HG03571 (cell line): ENCODE results near the gene PILRA.

Source experiments
- ATAC-seq: cut with Tn5 transposase; IDR thresholded peaks from one replicate; pipeline ENCODE4 v1.9.1; 2021; ENCODE audit not compliant: unreplicated experiment

PILRA gene

GRCh38 chr7:100407285-100408180, 34.2 kb downstream of the PILRA start:
- no peak for ATAC-seq

- no peak for ATAC-seq
Measured at GRCh38 chr7:100411101-100411500, 37.8 kb downstream of the PILRA start.

- no peak for ATAC-seq
Measured at GRCh38 chr7:100413346-100413745, 40.1 kb downstream of the PILRA start.

- ATAC-seq: no peak
Measured at GRCh38 chr7:100413889-100414288, 40.6 kb downstream of the PILRA start.

GRCh38 chr7:100415448-100415847, 42.2 kb downstream of the PILRA start:
- no peak for ATAC-seq

DNA sequence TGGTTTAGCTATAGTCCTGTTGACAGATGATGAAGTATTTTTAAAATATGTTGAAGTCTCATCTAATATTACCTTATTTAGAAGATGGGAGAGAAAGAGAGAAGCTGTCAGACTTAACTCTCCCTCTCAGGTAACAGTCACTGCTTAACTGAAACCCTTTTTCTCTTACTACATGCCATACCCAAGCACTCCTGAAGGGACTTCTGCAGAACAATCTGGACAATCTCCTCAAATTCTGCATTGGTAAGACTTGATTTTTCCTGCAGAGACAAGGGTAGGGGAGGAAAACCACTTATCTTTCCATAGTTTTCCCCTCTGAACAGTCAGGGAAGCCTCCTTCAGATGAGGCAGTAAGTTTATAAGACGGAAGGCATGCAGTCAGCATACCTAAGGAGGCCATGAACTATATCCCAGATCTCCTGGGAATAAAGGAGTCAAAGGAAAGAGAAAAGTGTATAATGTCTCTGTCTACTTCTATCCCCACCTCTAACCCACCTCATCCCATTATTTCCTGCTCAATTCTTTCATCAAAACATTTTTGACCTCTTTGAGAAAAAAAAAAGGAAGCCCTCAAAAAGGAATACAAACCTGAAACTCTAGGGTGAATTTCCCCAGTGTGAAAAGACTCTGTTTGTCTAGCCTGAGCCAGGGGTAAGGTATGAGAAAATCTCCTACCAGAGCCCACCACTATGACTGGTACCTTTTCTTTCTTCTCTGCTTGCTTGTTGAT, 45.8 kb downstream of the PILRA start:
- ATAC-seq: no peak

GRCh38 chr7:100419660-100420226, 46.5 kb downstream of the PILRA start:
- no peak for ATAC-seq

DNA sequence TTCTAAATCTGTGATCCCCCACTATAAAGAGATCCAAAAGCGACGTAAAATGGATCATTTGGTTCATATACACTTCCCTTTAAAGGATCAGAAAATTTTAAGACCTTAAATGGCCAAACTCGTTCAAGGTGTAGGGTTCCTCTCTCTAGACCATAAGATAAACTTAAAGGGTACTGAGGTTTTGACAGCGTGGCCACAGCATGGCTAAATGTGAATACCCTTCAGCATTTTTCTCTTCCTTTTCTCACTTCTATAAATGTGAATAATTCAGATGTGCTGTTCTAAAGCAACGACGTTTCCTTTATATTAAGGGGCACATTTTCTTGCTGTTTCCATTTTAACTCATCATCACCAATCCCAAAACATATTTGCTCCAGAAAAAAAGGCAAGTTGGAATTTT, 50.0 kb downstream of the PILRA start:
- no peak for ATAC-seq

DNA sequence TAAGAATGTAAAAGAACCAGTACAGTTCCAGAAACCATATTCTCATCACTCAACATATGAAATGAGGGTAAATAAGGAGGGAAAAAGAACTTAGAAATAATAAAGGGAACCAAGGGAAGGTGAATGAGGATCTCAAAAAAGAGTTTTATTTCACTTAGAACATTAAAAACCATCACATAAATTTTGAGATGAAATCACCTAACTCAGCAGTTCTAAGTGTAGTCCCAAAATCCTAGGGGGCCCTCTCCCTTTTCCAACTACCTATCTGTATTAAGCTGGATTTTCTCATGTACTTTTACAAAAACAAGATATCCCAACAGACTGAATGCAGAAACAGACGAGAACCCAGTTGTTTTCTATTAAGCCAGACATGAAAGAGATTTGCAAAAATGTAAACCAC, 52.1 kb downstream of the PILRA start:
- no peak for ATAC-seq

- ATAC-seq: no peak
Measured at GRCh38 chr7:100426516-100426915, 53.2 kb downstream of the PILRA start.

DNA sequence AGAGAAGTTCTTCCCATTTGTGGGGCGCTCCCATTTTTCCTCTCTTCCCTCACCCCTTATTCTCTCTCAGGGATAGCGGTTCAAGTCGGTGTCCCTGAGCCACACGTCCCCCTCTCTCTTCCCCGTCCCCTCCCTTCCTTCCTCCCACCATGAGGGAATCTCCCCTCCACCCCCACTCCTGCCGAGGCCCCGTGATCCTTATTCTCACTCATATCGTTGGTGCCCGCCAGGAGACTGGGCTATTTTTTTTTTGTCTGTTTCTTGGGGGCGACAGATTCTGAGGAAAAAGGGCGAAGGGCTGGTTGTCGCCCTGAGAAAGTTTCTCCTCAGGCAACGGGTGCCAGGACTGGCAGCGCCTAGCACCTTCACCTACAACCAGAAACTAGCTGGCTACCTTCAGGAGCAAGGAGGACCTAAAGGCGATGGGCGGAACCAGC, 54.5 kb downstream of the PILRA start:
- no peak for ATAC-seq

DNA sequence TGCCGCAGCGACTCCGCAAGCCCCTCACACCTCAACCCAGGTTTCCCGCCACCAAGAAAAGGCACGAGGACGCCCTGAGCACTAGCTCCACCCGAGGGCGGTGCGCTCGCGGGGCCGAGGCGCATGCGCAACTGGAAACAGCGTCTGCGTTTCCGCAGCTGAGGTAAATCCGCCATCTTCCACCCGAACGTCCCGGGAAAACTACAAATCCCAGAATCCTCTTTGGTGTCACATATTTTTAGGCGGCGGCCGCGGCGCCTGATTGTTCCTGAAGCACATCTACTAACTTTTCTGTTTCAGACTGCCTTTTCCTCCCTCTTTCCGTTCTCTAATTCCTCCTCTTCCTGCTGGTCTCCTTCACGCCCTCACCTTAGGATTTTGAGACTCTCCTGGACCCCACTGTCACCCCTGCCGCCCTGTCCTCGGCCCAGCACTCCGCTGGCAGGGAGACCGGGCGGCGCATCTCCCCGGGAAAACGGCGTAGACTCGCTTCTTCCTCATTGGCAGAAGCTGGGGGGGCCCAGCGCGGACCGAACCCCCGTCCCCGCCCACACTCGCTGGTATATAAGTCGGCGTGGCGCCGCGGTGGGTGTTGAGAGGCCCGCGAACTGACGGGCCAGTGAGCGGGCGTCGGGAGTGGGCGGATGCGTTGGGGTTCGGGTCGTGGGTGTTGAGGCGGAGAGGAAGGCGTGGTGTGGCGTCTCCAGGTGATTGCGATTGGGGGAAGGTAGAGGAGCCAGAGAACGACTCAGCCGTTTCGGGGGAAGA, 55.1 kb downstream of the PILRA start, which contains the start of gene ZCWPW1:
Gene ZCWPW1, minus strand, starts transcription at position 505 of the 768 bp plus-strand sequence. CDS start 8,054 bp downstream, outside the sequence.
- peak; percentile 45 for ATAC-seq

DNA sequence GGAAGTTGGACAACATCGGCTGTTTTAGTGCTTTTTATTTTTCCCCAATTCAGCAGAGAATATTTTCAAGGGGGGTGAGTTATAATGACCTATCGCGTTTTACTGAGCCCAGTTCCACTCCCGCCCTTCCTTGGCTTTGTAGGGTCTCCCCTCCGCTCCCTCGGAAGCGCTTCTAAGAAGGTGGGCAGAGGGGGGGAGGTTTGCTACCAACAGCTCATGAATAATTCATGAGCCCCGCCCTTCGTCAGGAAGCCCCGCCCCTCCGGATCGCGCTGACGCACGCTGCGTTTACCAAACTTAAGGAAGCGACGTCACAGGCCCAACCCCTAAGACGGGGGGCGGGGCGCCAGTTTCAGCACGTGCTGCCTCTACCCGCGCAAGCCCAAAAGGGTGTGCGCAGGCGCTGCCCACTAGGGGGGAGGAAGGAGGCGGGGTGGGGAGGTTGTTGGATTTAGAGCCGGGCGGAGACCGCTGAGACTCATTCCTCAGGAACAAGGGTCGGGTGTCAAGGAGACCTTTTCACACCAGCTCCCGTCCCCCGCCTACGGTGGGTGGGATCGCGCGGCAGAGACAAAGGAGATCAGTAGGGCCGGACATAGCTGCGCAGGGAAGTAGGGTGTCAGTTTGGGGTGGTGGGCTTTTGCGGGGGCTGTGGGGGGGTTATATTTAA, 55.8 kb downstream of the PILRA start:
- ATAC-seq: peak; percentile 29

DNA sequence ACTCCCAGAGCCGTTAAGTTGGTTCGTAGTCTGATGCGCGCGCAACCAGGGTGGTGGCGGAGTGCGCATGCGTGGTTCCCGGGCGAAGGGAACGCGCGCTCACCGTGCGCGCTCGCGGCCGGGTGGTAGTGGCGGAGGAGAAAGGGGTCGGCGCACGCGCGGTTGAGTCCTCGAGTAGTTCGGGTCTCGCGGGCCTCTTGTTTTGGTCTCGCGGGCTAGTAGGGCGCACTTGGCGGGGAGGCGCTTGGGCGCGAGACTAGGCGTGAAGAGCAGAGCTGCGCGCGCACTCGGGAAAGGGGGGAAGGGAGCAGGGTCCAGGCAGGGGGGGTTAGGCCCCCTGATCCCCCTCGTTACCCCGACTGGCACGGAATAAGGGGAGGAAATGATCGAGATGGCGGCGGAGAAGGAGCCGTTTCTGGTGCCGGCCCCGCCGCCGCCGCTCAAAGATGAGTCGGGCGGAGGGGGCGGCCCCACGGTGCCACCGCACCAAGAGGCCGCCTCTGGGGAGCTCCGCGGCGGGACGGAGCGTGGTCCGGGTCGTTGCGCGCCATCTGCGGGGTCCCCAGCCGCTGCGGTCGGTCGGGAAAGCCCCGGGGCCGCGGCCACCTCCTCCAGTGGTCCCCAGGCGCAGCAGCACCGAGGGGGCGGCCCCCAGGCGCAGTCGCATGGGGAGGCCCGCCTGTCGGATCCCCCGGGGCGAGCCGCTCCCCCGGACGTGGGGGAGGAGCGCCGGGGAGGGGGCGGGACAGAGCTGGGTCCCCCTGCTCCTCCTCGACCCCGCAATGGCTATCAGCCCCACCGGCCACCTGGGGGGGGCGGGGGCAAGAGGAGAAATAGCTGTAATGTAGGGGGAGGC, 56.6 kb downstream of the PILRA start, which contains the start of gene MEPCE:
Gene MEPCE, plus strand, starts transcription at position 195 of the 856 bp plus-strand sequence. Its CDS starts 188 bp downstream, at position 383.
- no peak for ATAC-seq

DNA sequence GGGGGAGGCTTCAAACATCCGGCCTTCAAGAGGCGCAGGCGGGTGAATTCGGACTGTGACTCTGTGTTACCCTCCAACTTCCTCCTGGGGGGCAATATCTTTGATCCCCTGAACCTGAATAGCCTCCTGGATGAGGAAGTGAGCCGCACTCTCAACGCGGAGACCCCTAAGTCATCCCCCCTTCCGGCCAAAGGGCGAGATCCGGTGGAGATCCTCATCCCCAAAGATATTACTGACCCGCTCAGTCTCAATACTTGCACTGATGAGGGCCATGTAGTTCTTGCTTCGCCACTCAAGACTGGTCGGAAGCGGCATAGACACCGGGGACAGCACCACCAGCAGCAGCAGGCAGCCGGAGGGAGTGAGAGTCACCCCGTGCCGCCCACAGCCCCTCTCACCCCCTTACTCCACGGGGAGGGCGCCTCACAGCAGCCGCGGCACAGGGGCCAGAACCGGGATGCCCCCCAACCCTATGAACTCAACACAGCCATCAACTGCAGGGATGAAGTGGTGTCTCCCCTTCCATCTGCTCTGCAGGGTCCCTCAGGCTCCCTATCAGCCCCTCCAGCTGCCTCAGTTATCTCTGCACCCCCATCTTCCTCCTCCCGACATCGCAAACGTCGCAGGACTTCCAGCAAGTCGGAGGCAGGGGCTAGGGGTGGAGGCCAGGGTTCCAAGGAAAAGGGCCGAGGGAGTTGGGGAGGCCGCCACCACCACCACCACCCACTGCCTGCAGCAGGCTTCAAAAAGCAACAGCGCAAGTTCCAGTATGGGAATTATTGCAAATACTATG, 57.4 kb downstream of the PILRA start:
- ATAC-seq: no peak

DNA sequence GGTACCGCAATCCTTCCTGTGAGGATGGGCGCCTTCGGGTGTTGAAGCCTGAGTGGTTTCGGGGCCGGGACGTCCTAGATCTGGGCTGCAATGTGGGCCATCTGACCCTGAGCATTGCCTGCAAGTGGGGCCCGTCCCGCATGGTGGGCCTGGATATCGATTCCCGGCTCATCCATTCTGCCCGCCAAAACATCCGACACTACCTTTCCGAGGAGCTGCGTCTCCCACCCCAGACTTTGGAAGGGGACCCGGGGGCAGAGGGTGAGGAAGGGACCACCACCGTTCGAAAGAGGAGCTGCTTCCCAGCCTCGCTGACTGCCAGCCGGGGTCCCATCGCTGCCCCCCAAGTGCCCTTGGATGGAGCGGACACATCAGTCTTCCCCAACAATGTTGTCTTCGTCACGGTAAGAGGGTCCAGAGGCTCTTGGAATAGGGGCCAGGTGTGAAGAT, 58.0 kb downstream of the PILRA start:
- ATAC-seq: no peak

GRCh38 chr7:100432053-100432452, 58.8 kb downstream of the PILRA start:
- no peak for ATAC-seq

DNA sequence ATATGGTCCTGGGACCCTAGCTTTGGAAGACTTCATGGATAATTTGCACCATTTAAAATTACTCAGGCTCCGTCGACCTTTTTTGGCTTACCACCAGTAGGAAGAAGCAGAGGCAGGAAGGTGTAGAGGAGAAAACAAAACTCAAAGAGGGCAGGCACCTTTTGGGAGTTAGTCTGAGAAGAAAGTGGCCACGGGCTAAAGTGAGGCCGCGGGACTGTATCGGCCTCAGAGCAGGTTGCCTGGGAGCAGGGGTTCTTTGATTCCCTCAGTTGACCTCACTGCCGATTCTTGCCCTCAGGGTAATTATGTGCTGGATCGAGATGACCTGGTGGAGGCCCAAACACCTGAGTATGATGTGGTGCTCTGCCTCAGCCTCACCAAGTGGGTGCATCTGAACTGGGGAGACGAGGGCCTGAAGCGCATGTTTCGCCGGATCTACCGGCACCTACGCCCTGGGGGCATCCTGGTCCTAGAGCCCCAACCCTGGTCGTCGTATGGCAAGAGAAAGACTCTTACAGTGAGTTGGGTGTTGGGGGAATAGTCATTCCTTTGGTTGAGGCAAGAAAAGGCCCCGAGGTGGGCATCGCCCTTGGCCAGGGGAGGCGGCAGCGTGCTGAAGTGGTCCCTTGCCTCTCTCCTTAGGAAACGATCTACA, 59.5 kb downstream of the PILRA start:
- ATAC-seq: no peak
